NCI-H1417 treated with DMSO at 0.1 percent for 48 hours (cell line): Measurements from ENCODE around the gene ZNF853.
"Not testable (repeated sequence)": the region's sequence is repeated elsewhere in the genome, so short reads cannot be mapped to it uniquely, and the experiment has no call there.

ENCODE experiments used
- DNase-seq: peaks from one replicate; lab custom pipeline; 2025; lab: John Stamatoyannopoulos, UW

Gene ZNF853

DNA sequence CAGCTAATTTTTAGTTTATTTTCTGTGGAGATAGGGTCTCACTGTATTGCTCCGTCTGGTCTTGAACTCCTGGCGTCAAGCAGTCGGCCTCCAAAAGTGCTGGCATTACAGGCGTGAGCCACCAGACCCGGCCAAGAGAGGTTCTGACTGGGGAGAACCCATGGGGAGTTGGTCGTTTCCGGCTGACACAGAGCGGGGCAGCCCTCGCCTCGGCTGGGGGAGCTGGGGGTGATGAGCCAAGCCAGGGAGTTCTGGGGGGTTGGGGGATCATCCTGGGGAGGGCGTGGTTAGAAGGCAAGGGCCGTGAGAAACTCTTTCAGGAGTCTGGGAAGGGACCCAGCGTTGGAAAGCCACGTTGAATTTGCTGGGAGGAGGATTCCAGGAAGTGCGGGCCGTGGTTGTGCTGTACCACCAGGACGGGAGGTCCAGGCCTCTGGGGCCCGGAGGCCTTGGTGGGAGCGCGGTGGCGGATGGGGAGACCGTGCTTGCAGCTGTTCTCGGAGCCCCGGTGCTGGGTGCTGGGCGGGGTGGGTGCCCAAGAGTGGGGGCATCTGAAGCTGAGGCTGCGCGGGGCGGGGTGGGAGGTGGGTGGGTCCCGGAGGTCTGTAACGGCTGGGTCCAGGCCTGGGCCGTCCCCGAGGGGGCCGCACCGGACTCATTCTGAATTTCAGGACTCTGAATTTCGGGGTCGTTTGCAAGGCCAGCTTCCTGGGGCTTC, 8.4 kb upstream of the ZNF853 start:
- DNase-seq, result no peak

DNA sequence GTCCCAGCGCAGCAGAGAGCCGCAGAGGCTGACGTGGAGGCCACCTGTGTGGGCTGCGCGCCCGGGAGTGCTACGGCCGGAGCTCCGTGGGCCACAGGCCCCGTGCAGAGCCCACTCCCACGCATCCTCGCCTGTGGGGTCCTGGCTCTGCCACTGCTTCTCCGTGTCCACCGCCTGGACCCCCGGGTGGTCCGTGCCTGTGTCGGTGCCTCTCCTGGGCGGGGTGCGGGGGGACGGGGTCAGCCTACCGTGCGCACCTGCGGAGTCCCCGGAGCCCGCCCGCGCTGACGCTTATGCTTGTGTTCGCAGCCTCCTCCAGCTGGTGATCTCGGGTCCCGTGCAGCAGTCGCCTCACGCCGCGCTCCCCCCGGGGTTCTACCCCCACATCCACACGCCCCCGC, 7.8 kb upstream of the ZNF853 start:
- no peak for DNase-seq

DNA sequence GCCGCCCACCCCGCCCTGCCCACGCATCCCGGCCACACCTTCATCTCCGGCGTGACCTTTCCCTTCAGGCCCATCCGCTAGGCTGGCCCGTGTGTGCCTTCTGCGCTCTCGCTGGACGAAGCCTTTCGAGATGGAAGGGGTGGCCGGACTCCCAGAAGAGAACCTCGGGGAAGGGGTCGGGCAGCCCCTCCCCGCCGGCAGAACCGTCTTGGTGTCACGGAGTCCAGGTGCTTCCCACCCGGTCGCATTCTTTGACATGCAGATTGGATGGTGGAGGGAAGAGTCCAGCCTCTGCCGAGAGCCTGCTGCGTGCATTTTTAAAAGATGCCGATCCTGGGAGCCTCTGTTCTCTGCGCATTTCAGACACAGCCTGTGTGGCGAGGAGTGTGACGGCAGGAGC, 7.3 kb upstream of the ZNF853 start:
- no peak for DNase-seq

- no peak for DNase-seq
Measured at GRCh38 chr7:6608794-6609193, 6.6 kb upstream of the ZNF853 start.

GRCh38 chr7:6612819-6613218, 2.6 kb upstream of the ZNF853 start:
- no peak for DNase-seq

GRCh38 chr7:6613706-6614105, 1.7 kb upstream of the ZNF853 start:
- no peak for DNase-seq

DNA sequence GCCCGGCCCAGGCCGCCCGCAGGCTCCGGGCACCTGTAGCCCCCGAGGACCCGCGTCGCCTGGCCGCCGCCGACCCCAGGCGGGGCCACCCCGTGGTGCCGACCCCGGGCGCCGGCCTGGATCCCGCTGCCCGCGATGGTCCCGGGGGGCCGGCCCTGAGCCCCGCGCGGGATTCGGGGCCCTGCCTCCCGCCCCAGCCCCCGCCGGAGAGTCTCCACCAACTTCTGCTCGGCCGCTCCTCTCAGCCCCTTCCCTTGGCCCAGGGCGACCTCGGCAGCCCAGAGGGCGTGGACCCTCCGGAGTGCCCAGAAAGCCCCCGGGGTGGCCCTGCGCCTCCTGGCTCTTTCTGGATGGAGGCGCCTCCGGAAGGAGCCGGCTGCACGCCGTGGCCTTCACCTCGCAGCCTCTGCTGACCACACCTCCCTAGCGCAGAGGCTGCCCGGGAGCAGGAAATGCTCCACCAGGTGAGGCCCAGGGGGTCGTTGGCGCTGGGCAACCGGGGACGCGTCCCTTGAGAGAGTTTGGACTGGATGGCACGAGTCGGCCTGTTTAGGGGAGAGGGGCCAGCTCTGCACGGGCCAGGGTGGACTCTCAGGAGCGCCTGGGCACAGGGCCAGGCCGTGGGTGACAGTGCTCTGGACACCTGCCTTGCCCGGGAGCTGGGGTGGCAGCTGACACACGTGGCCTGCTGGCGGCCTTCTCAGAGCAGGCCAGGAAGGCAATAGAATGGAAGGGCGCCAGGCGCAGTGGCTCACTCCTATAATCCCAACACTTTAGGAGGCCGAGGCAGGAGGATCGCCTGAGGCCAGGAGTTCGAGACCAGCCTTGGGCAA, 529 bp downstream of the ZNF853 start:
- no peak for DNase-seq

DNA sequence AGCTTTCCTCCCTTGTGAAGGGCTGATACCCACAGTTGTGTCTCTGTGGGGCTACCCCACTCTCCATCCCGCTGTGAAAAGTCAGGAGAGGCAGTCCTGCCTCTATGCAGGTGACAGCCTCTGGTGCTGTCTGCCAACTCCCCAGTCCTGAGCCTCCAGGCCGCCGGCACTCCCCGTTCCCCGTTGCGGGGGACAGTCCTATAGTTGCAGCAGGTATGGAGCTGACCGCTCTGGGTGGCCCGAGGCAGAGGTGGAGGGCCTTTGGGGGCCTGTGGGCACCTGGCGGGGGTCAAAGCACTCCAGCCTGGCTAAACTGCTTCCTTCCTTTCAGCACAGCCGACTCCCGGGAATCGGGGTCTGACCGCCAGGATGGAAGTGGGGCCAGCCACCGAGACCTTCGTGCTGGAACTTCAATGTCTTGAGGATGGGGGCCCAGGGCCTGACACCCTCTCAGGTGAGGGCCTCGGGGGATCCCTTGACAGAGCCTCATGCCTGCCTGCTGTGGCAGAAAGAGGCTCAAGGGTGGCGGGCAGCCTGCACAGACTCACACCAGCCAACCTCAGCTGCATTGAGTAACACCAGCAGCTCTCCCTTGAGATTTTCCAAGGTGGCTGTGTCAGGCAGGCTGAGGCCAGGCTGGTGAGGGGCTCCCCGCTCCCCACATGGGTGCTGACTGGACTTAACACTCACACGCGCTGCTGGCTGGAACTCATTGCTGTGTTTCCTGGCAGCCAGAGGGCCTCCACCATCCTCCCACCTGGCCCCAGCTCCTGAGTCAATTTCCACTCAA, 1.6 kb downstream of the ZNF853 start:
- no peak for DNase-seq

GRCh38 chr7:6618621-6619020, 3.2 kb downstream of the ZNF853 start:
- DNase-seq, result no peak

- DNase-seq, result no peak
Measured at GRCh38 chr7:6619961-6620360, 4.6 kb downstream of the ZNF853 start.

- no peak for DNase-seq
Measured at GRCh38 chr7:6621195-6622133, 6.1 kb downstream of the ZNF853 start.

DNA sequence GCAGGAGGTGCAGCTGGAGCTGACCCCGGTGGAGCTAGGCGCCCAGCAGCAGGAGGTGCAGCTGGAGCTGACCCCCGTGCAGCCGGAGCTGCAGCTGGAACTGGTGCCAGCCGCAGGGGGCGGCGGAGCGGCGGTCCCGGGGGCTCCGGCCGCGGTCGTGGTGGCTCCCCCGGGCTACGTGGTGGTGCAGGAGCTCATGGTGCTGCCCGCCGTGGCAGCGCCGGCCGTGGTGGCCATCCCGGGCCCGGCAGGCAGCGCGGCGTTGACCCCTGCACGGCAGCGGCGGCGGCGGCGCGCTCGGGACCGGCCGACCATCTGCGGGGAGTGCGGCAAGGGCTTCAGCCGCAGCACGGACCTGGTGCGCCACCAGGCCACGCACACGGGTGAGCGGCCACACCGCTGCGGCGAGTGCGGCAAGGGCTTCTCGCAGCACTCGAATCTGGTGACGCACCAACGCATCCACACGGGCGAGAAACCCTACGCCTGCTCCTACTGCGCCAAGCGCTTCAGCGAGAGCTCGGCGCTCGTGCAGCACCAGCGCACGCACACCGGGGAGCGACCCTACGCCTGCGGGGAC, 6.8 kb downstream of the ZNF853 start:
- DNase-seq, result no peak

- DNase-seq, result no peak
Measured at GRCh38 chr7:6623589-6624245, 8.3 kb downstream of the ZNF853 start.

DNA sequence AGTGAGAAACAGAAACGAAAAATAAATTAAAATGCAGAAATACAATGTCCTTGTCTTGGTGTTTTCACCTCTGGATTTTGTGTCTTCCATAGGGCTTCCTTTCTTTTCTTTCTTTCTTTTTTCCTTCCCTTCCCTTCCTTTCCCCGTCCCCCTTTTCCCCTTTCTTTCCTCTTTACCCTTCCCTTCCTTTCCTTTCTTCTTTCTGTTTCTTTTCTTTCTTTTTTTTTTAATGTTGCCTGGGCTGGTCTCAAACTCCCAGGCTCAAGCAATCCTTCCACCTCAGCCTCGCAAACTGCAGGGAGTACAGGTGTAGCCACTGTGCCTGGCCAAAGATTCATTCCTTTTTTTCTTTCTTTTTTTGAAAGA, 8.8 kb downstream of the ZNF853 start:
- DNase-seq, result no peak

DNA sequence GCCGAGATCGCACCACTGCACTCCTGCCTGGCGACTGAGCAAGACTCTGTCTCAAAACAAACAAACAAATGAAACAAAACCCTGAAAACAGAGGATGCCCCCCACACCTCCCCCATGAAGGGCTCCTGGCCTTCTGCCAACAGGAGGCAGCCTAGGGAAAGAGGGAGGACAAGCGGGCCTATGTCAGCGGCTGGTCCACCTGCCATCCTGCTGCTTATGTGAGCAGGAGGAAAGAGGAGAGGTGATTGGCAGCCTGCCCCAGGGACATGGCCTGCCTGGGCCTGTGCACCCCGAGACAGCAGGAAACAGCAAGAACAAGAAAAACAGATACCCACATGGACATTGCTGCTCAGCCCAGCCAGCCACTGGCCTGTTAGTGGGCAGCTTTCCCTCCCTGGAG, 12.6 kb downstream of the ZNF853 start:
- DNase-seq, result no peak

DNA sequence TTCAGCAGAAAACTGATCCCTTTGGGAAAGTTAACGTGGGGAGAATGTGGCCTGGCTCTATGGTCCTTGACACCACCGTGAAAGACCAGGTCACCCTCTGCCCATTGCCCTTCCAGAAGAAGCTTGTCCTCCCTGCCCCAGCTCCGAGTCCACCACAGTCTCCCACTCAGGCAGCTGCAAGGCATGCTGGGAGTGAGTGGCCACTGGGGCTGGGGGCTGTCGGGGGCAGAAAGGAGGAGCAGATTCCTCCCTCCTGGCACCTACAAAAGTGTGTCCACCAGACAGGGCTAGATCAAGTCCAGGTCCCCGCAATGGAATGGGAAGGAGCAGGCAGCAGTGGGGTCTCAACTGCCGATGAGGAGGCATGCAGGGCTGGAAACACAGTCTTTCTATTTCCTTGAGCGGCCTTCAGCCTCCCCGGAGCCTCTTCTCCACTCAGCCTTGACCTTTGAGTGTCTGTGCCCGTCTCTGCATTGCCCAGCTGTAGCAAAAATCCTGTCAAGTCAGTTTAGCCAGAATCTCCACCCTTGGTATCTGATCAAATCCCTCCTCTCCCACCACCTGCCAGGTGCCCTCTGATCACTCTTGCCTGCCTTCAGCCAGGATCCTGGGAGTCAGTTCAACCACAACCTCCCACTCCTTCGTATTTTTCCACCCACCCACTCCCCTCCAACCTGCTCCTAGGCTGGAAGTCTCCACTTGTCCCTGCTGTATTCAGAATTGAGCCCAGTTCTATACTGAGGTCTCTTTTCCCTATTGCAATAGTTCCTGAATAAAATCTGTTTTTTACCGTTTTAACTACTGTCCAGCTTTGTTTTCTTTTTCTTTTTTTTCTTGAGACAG, 14.8 kb downstream of the ZNF853 start:
- DNase-seq, result no peak

DNA sequence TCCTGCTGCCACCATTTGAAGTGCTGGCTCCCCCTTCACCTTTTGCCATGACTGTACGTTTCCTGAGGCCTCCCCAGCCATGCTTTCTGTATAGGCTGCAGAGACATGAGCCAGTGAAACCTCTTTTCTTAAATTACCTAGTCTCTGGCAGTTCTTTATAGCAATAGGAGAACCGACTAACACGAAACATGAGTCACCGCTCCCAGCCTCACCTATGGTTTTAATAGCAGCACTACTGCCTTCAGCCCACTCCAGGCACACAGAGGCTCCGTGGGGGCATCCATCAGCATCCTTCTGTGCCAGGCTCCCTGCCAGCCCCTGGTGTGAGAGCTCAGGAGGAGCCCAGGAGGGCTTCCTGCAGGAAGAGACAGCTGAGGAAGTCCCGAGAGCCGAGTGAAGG, 16.2 kb downstream of the ZNF853 start:
- no peak for DNase-seq

DNA sequence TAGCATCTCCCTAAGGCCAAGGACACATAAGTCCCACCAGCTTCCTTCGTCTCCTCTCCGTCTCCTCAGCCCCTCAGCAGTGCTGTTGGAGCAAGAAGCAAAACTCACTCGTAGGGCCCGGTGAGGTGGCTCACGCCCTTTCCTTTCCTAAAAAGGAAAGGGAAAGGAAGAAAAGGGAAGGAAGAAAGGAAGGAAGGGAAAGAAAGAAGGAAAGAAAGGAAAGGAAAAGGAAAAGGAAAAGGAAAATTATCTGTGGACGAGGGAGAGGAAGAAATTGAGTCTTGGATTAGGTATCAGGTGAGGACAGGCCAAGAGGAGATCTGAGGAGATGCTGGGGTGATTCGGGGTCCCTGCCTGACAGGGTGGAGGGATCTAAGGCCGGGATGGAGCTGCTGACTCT, 18.6 kb downstream of the ZNF853 start:
- no peak for DNase-seq

GRCh38 chr7:6634971-6635370, 19.6 kb downstream of the ZNF853 start:
- DNase-seq, result not testable (repeated sequence)
